Measurements from ENCODE around the gene GTSF1L. TPM values are rescaled to one million over a fixed set of nuclear protein-coding genes. Genes with fewer than 3 reads are reported as not detected.
"Not testable (repeated sequence)": the region's sequence is repeated elsewhere in the genome, so short reads cannot be mapped to it uniquely, and the experiment has no call there.

The GTSF1L gene
- not detected in 2 replicates for total RNA-seq

DNA sequence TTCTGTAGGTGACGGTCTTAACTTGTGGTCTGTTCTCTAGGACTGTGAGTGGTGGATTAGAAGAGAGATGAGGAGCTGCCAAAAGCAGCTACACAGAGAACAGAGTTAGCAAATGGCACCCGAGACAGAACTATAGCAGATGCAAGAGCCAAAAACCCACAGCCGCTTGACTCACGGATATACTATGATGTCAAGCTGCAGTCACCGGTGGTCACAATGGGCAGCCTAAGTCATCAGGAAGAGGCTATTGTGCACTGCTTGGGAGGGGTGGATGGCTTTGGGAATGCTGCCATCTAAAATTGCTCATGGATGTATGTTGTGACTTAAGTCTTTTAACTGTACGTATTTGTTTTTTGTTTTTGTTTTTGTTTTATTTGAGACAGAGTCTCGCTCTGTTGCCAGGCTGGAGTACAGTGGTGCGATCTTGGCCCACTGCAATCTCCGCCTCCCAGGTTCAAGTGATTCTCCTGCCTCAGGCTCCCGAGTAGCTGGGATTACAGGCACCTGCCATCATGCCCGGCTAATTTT is at the start of gene GTSF1L:
TSS of gene GTSF1L (minus strand) at position 192 of the 528 bp plus-strand sequence. CDS start 308 bp downstream, outside the sequence.
- peak; percentile 88 for DNase-seq

DNA sequence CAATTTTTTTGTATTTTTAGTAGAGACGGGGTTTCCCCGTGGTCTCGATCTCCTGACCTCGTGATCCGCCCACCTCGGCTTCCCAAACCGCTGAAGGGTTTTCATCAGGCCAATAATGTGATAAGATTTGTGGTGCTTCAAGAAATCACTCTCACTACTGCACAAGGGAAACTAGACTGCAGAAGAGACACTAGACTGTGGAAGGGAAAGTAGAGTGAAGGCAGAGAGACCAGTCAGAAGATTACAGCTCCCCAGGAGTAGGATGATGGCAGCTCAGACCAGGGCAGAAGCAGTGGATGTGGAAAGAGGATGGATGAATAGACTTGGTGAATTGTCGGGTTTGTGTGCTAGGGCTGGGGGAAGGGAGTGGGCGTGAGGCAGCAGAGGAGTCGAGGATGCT is 48.0 kb upstream of the GTSF1L start:
- no peak for DNase-seq

DNA sequence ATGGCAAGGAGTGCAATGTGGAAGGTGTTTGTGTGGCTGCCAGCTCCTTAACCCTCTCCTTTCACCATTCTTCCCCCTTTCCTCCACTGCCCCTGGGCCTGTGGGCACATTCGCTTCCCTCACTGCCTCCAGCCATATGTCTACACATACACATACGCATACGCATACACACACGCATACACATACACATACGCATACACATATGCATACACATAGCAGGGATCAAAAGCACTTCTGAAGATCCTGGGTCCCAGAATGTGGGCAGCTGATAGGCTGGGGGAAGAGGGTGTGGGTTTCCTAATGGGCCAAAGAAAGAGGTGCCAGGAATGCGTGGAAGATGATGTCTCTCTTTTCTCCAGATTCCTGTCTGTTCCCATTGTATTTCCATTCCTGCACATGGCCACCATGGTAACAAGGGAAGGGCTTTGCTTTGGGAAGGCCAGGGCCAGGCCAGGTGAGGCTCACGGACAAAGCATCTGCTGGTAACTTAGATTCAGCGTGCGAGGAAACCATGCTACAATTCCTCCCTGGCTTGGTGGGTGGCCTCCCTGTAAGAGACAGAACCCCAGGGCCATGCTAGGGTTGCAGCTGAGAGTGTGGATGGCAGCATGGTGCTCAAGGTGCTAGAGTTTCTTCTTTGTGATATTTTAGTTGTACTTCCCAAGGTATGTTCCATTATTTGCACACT is 44.8 kb upstream of the GTSF1L start:
- DNase-seq, result no peak

DNA sequence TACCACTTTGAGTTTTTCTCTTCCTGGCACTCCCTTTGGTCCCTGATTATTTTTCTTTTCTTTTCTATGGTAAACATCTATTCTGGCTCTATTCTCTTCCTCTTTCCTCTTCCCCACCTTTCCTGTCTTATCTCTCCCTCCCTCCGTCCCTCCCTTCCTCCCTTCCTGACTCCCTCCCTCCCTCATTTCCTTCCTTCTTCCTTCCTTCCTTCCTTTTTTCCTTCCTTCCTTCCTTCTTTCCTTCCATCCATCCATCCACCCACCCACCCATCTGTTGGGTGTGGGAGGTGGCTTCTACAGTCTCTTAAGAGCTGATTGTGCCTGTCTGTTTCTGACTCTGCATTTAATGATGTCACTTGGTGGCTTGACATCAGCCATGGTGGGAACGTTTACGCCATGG is 43.5 kb upstream of the GTSF1L start:
- DNase-seq, result no peak

DNA sequence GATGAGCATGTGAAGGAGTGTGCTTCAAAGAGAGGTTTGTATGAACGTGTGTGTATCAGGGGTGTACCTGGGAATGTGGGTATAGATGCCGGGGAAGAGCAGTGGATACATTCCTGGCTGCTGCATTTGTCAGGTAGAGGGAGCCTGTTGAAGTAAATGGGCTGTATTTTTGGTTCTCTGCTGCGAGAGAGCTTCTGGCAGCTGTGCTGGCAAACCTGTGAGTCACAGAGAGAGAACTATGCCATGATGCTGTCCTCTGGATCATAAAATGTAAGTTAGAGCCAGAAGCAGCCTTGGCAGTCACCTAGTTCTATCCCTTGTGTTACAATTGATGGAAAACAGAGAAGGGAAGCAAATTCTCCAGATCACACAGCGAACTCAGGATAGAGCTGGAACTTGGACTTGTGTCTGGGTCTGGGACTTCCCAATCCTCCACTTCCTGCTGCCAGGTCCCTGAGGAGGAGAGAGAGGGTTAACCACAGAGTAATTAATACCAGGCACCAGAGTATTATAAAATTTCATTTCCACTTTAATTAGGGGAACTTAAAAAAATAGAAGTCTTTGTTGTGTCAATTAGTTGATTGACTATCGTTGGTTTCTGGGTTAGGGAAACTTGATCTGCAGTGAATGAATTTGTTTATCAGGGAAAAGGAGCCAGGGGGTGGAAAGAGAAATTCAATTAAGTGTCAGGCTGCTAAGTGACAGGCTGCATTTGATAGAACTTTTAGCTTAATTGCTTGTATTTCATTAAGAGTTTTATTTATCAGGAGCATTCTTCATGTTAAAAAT is 41.1 kb upstream of the GTSF1L start:
- DNase-seq, result no peak

DNA sequence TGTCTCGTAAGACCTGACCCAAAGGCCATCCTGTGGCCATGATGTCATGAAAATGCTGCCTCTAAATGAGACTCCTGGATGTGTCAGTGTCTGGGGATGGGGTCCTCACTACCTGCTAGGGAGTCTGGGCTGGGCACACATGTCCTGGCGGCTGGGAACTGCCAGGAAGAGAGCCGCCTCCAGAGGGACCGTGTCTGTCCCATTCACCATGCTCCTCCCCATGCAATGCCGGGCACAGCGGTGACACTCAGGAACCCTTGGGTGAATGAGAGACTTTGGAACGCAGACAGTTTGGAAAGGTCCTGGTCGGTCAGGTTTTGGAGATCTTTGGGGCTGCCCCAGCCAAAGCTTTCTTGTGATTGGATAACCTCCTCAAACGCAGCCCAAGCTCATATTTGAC is 40.1 kb upstream of the GTSF1L start:
- no peak for DNase-seq

DNA sequence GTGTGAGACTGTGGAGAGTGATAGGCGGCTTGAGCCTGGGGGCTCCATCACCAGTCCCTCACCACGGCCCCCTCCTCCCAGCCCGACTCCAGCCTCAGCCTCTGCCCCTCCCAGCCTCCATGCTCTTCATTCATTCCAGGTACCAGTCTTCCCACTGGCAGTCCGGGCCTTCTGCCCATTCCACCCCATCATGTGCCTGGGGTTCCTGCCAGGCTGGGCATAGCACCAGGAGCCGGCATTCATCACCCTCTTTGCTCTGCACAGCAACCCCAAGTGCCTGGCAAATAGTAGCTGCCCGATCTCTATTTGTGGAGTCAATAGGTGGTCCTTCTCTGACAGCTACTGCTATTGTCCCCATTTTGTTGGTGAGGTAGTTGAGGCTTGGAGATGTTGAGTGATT is 39.6 kb upstream of the GTSF1L start:
- no peak for DNase-seq

DNA sequence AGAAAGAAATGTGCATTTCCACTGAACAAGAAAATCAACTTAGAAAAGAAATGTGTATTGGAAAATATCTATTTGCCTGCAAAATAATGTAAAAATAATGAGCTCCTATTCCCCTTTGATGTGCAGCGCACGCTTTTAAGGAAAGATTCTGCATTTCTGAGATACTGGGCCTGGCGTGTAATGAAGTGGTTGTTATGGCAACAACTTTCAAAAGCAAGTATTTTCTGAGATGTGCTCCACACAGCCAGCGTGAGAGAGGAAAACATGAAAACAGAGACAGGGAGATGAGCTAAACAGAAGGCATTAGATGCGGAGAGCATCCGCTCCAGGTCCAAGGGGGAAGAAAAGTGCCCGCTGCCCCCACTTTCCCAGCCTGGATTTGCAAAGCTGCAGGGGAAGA is 39.1 kb upstream of the GTSF1L start:
- no peak for DNase-seq

DNA sequence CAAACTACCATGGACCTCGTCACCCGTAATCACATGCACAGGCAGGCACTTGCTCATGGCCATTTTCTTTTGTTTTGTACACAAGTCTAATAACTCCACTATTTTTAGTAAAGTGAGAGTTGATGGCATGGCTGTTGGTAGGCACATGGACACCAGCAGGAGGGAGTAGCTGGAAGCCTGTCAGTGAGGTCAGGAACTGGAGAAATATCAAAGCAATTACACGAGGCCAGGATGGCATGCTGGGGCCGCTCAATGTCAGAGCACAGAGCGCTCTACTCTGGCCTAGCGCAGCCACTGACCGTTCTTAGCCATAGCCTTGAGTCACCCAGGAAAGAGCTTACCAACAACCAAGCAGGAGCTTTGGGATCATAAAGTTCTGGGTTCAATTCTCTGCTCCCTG is 36.1 kb upstream of the GTSF1L start:
- no peak for DNase-seq

DNA sequence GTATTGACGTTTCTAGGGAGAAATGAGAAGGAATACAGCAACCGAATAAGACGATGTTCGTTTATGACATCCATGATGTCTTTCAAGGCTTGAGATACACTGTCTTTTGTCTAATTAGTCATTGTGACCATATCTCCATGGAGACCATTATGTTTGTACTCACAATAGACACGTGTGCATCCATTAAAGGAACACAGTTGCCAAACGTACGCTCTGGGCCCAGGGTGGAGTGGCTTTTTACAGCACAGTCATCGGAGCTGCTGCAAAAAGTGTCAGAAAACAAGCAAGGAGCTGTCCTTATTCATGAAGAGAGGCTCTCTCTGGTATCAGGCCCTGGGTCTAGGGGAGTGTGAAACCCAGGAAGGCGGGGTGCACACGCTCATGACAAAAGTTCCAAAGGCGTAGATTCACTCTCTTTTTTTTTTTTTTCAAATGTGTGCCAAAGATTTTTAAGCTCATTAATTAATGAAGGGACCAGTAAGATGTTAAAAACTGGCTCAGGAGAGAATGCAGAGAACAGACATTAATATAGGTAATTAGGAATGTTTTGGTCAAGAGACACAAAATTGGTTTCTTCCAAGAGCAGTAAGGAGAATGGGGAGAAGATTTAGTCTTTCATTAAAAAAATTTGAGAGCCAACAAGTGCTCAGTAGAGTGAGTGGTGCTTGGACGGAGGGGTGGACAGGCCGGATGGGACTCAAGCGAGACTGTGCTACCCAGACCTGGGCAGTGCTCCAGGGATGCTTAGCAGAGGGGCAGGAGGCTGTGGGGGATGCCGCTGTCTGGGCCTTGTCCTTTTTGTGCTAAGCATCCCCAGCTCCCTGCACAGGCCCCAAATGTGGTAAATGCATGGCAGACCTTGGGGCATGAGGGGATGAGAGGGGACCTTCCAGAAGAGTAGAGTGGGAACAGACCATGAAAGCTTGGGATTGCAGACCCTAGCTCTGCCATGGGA is 34.9 kb upstream of the GTSF1L start:
- peak; percentile 35 for DNase-seq

DNA sequence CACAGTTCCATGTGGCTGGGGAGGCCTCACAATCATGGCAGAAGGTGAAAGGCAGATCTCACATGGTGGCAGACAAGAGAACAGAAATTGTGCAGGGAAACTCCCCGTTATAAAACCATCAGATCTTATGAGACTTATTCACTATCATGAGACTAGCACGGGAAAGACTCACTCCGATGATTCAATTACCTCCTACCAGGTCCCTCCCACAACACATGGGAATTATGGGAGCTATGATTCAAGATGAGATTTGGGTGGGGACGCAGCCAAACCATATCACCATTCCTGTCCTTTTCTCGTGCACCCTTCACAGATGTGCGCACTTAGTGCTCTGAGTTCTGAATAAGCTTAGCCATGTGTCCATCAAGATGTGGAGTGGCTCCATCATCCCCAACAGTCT is 31.1 kb upstream of the GTSF1L start:
- not testable (repeated sequence) for DNase-seq

DNA sequence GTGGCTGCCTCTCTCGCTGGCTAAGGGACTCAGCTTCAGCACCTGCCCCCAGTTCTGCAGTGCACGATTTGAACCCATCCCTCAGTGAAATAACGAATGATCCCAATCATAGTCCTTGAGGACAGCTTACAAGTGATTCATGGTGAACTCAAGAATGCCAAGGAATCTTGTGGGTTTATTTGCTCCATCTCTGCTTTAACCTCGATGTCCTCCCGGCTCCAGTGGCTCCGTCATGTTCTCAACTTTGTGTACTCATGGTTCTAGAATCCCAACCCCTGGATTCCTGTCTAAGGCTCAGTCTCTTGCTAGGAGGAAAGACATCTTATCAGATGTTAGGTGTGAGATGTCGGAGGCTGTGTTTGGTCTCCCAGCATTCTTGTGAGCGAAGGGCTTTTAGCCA is 29.0 kb upstream of the GTSF1L start:
- no peak for DNase-seq

DNA sequence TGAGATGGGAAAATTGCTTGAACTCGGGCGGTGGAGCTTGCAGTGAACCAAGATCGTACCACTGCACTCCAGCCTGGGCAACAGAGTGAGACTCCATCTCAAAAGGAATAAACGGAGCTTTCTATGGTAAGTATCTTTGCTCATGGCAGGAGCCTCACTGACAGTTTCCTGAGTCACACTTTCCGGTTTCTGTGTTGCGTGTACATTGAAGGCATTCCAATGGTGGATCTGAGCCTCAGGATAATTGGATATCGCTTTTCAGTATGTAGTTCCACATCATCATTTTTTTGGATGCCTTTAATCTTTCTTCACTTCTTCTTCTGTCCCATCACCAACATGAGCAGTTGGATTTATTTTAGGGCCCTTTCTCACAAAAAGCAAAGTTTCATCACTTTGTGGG is 28.6 kb upstream of the GTSF1L start:
- DNase-seq, result peak; percentile 31

DNA sequence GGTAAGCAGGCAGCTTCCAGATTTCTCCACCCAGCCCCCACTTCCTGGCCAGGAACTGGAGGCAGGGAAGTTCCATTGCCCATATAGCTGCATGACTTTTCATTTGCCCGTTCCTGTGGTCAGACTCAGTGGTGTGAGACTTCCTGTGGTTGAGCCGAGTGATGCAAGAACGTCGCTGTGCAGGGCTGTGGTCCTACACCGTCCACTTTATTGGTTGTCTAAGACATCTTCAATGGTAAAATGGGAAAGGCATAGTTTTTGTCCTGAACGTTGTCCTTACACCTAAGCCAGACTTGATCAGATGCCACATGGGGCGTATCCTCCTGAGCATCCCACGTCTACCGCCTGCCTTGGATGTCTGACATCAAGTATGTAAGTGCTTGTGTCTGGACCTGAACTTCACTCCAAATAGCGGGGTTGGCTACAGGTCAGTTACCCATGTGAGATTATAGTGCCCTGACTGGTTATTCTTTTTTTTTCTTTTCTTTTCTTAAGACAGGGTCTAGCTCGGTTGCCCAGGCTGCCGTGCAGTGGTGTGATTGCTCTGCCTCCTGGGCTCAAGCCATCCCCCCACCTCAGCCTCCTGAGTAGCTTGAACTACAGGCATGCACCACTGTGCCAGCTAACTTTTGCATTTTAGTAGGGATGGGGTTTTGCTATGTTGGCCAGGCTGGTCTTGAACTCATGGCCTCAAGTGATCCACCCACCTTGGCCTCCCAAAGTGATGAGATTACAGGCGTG is 25.9 kb upstream of the GTSF1L start:
- peak; percentile 25 for DNase-seq

DNA sequence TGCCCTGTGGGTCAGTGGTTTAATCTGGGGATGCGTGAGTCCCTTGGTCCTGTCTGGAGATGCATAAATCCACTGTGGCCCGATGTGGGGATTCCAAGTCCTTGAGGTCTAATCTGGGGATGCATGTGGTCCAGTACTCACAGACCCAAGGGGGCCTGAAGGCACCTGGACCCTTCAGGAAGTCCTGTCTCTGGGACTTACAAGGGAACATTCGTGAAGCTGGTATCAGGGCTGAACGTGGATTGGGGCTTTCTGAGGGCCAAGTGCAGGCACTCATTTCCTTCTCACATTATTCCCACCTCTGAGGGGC is 25.2 kb upstream of the GTSF1L start:
- DNase-seq, result no peak

DNA sequence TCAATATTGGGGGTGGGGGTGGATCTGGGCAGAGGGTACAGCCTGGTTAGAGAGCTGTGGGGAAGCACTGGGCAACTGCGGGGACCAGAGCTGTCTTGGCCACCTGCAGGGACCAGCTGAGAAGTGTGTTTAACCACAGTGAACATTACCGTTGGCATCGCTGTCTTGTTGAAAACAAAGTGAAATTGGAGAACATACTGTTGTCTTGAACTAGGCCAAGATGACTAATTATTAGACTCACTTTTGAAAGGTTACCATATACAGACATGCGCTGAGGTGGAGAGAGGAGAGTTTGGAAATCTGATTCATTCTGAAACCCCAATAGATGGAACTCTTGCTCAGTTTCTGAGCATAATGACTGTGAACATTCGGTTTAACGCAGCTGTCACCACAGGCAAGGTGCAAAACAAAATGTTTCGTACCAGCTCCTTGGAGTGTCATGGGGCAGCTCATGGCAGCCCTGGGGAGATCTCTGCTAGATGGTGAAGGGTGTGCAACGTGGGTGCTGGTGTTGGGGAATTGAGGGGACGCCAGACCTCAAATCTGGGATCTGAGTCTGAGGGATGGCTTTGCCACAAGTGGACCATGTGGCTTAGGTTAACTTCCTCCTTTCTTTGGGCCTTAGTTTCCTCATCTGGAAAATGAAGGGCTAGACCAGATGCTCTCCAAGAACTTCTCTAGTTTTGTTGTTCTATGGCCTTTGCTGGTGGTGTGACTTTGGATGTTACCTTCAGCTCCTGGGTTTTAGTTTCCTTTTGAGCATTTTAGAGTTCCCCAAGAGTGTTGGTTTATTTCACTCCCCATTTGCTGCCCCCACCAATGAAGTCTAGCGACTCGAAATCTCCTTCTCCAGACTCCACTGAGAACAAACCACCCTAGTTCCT is 24.6 kb upstream of the GTSF1L start:
- peak; percentile 16 for DNase-seq

DNA sequence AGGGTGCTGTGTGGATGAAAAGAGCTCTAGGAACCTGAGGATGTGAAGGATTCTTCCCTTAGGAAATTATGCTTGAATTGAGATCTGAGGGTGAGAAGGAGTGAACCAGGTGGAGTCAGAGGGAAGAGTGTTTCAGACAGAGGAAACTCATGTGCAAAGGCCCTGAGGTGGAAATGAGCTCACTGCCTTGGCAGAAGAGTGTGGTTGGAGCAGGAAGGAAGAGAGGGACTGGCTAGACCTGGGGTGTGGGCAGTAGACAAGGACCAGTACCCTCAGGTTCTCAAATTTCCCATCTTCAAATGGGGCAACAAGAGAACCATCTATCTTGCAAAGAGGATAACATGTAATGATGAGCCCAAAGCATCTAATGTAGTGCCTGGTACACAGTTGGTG is 24.0 kb upstream of the GTSF1L start:
- DNase-seq, result no peak

DNA sequence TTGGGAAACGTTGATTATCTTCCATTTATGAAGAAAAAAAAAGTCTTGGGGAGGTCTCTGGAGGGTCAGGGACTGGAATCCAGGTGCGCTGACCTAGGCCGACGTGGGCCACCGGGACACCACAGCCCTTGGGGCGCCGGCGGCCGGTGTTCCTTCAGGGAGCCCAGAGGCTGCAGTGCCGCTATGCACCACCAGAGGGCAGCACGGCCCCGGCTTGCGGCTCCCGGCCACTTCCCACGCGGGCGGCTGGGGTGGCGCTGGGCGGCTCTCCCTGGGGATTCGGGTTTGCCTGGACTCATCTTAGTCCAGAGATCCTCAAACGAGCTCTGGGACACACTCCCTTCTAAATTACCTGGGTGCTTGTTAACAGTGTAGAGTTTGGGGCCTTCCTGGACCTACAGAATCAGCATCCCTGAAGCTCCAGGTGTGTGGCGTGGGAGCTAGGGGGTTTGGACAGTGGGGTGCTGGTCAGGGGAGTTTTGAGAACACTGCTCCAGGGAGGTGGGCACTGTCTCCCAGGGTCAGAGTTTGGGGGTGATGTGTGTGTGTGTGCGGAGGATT is 23.0 kb upstream of the GTSF1L start:
- peak; percentile 68 for DNase-seq

DNA sequence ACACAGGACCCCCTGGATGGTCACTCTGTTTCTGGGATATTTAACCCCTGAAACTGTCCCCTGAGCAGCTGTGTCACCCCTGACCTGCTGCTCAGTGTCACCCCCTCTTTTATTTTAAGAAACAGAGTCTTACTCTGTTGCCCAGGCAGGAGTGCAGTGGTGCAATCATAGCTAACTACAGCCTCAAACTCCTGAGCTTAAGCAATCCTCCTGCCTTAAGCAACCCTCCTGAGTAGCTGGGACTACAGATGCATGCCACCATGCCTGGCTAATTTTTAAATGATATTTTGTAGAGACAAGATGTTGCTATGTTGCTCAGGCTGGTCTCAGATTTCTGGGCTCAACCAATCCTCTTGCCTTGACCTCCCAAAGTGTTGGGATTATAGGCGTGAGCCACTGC is 21.5 kb upstream of the GTSF1L start:
- no peak for DNase-seq

DNA sequence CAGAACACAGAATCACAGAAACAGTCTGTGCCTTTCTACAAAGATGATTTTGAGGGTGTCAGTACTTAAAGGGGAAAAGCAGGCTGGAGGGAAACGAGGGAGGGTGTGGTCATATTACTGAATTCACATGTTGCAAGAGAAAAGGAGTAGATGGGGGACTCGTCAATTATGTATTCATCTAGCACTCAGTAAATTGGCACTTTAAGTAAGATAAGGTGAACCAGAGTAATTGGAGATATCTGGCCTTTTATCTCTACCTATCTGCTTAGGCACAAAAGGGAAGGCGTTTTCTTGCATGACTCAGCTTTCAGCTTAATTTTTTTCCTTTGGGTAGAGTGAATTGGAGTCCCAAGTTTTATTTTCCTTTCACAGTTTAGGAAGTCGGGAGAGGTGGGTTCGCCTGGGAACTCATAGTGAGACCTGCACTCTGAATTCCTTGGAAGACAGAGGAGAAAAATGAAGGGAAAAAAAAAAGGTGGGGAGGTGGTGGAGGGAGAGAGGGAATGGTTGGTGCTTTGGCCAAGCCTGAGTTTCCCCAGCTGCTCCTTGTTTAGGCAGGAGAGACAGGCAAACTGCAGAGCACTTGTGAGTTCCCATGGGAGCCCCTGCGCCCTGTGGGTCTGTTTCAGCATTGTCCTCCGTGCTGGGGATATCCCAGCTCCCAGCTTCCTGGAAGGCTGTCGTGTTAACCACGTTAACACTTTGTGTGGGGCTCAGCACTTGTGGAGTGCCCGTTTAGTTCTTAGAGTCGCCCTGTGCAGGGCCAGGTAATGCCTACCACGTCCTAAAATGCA is 19.7 kb upstream of the GTSF1L start:
- DNase-seq, result no peak

Measured in dermis blood vessel endothelial cell (primary cell).